ENCODE results near the gene ANKRD24.
"Not testable (repeated sequence)": the region's sequence is repeated elsewhere in the genome, so short reads cannot be mapped to it uniquely, and the experiment has no call there.

ANKRD24 gene

GRCh38 chr19:4182084-4182810 is at the start of gene ANKRD24, which contains the start of gene SIRT6:
TSS of gene ANKRD24 (plus strand) at chr19:4182689. CDS start at chr19:4186426, 3,737 bp downstream.
TSS of gene SIRT6 (minus strand) at chr19:4182563. CDS start at chr19:4182539, 24 bp downstream.
- DNase-seq (ENCODE audit: low read depth): peak; percentile 97

- no peak for DNase-seq (ENCODE audit: low read depth)
These were observed 48.1 kb upstream of the ANKRD24 start for GRCh38 chr19:4134351-4134750.

- DNase-seq (ENCODE audit: low read depth): peak; percentile 36
These were observed 47.1 kb upstream of the ANKRD24 start for GRCh38 chr19:4135386-4135785.

GRCh38 chr19:4136680-4137088 is 45.8 kb upstream of the ANKRD24 start:
- DNase-seq (ENCODE audit: low read depth): no peak

- DNase-seq (ENCODE audit: low read depth): no peak
These were observed 44.0 kb upstream of the ANKRD24 start for GRCh38 chr19:4138445-4138844.

- peak; percentile 74 for DNase-seq (ENCODE audit: low read depth)
These were observed 42.8 kb upstream of the ANKRD24 start for GRCh38 chr19:4139614-4140236.

- DNase-seq (ENCODE audit: low read depth): peak; percentile 87
These were observed 42.2 kb upstream of the ANKRD24 start for GRCh38 chr19:4140237-4140711.

GRCh38 chr19:4142916-4143315 is 39.6 kb upstream of the ANKRD24 start:
- DNase-seq (ENCODE audit: low read depth): not testable (repeated sequence)

- DNase-seq (ENCODE audit: low read depth): peak; percentile 62
These were observed 37.7 kb upstream of the ANKRD24 start for GRCh38 chr19:4144666-4145249.

GRCh38 chr19:4149518-4150288 is 32.8 kb upstream of the ANKRD24 start:
- DNase-seq (ENCODE audit: low read depth): no peak

GRCh38 chr19:4151623-4152022 is 30.9 kb upstream of the ANKRD24 start:
- DNase-seq (ENCODE audit: low read depth): no peak

- no peak for DNase-seq (ENCODE audit: low read depth)
These were observed 30.1 kb upstream of the ANKRD24 start for GRCh38 chr19:4152241-4152998.

GRCh38 chr19:4154571-4155312 is 27.7 kb upstream of the ANKRD24 start:
- DNase-seq (ENCODE audit: low read depth): no peak

- no peak for DNase-seq (ENCODE audit: low read depth)
These were observed 25.3 kb upstream of the ANKRD24 start for GRCh38 chr19:4157164-4157563.

GRCh38 chr19:4157971-4158370 is 24.5 kb upstream of the ANKRD24 start:
- not testable (repeated sequence) for DNase-seq (ENCODE audit: low read depth)

GRCh38 chr19:4161415-4162077 is 20.9 kb upstream of the ANKRD24 start:
- DNase-seq (ENCODE audit: low read depth): no peak

GRCh38 chr19:4164262-4164661 is 18.2 kb upstream of the ANKRD24 start:
- DNase-seq (ENCODE audit: low read depth): no peak

- DNase-seq (ENCODE audit: low read depth): no peak
These were observed 10.8 kb upstream of the ANKRD24 start for GRCh38 chr19:4171676-4172075.

- DNase-seq (ENCODE audit: low read depth): peak; percentile 52
These were observed 9.5 kb upstream of the ANKRD24 start for GRCh38 chr19:4172861-4173473.
